Smooth muscle cell of the brain vasculature (primary cell): Measurements from ENCODE around the gene GRIN2A.

Experiments
- DNase-seq: peaks from one replicate; pipeline ENCODE4 v3.0.0-alpha.2; 2012; ENCODE audit warnings: low read depth, low spot score

GRIN2A gene

DNA sequence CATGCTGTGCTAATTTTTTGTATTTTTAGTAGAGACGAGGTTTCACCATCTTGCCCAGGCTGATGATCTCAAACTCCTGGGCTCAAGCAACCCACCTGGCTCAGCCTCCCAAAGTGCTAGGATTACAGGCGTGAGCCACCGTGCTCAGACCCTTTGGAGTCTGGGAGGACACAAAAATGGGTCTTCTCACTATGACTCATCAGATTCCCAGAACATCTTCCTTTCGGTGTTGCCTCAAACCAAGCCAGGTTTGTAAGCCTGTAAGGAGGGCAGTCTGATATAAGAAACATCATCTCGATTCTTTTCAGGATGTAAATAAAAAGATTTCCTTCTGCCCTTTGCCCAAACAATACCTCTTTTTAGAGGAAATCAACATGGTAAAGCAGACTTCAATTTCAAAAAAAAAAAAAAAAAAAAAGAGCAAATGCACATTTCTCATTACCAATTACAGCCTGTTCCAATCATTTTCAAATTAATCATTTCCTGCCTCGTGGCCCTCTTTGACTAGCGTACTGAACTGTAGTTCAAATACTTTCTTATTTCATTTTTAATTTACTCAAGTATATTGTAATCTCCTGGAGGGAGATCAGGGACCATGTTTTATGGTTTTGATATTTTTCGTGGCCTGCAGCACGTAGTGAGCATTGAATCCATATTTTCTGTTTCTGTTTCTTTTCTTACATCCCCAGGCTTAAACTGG, 409.6 kb downstream of the GRIN2A start:
- DNase-seq, result no peak

GRCh38 chr16:9766891-9767290, 415.3 kb downstream of the GRIN2A start:
- no peak for DNase-seq

DNA sequence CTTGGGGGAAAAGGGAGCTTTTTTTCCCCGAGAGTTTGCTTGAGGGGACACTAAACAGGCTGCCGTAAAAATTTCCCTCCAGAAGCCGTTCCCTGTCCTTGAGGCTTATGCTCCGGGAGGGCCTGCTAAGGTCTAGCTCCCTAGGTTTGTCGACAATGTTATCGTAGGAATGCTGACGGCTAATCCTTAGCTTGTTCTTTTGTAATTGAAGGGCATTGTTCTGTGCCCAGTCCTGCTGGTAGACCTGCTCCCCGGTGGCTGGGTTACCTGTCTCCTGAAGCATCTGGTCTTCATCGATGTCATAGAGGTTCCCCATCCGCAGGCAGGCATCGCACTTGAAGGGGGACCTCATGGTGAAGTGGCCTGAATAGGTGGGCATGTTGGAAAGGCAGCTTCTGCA, 418.7 kb downstream of the GRIN2A start:
- DNase-seq, result no peak

DNA sequence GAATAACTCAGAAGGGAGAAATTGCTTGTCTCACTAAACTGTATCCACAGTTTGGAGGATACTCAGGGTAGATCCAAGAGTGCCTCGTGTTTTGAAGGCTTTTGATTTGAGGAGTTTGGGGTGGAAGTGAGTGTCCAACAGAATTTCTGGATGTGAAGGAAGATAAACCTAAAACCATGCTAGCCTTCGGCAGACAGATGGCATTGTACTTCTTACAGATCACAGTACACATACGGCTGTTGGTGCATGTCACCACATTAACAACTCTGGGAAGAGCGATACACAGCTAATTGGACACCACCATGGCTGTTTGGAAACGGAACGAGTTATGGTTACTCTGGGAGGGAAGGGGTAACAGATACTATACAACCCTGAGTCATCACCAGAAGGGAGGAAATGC, 420.4 kb downstream of the GRIN2A start:
- DNase-seq, result no peak

- DNase-seq, result no peak
Measured at GRCh38 chr16:9757687-9758086, 424.5 kb downstream of the GRIN2A start.

DNA sequence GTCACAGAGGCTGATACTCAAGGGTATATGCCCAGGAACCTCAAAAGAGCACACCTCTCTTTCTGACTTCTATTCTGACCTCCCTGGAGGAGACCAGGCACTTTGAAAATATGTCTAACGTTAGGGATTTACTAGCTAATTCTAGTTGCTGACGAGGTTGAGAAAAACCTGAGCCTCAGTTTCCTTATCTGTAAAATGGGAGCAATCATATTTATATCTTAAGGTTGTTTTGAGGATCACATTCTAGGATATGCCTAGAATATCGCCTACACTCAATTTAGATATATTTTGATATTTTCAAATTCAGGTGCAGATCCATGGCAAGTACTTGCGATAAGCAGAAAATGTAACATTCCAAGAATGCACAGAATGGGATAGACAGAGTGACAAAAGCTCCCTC, 425.8 kb downstream of the GRIN2A start:
- DNase-seq, result no peak

DNA sequence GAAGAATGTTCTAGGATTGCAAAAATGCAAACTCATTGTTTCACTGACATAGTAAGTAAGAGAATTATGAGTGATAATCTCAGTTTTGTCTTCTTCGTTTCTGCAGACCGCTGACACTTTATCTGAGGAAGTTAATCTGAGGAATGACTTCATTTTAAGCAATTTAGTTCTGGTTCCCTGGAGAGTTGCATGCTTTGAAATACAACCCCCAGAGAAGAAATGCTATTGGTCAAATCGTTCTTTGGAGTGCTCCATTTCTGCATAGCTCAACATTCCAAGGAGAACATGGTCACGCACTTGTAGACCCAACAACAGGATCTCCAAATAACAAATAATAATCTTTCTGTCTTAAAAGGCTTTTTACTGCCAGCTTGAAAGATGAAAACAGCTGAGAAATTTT, 427.1 kb downstream of the GRIN2A start:
- DNase-seq, result no peak

GRCh38 chr16:9741776-9742175, 440.5 kb downstream of the GRIN2A start:
- DNase-seq, result no peak

DNA sequence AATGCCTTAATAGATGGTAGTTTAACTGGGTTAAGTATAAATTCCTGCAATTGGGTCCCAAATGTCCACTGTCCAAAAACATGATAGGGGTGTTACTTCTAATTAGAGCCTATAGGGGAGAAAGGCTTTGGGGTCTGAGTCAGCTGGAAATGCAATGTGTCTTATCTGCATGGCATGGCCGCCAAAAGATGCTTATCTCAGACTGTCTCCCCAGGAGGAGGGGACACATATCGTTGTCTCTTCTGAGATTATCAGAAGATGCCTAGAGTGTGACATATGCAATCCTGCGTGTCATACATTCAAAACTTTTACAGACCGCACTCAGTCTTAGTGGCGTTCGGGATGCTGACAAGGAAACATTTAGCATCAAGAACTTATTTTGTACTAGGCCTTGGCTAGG, 442.9 kb downstream of the GRIN2A start:
- no peak for DNase-seq

DNA sequence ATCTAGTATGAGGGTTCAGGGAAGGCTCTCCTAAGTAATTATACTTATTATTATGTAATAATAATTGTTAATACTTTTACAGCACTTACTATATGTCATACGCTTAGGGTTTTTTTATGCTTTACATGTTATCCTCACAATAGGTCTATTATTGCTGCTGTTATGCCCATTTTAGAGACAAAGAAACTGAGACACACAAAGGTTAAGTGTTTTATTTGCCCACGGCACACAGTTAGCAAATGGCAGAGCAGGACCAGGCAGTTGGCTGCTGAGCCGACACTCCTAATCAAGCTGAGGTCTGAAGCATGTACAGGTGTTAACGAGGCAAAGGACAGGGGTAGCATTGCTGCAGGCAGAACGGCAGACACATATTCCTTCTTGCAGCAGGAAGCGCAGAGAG, 443.5 kb downstream of the GRIN2A start:
- no peak for DNase-seq

GRCh38 chr16:9736547-9736946, 445.7 kb downstream of the GRIN2A start:
- no peak for DNase-seq

DNA sequence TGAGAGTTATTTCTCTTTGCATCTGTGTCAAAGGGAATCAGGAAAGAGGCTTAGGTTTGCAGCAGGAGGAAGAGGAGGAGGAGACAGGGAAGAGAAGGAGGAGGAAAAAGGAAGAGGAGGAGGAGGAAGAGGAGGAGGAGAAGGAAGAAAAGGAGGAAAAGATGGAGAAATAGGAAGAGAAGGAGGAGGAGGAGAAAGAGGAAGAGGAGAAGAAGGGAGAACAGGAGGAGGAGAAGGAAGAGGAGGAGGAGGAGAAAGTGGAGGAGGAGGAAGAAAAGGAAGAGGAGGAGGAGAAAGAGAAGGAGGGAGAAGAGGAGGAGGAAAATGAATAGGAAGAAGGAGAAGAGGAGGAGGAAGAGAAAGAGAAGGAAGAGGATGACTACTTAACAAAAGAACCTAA, 459.1 kb downstream of the GRIN2A start:
- DNase-seq, result no peak

DNA sequence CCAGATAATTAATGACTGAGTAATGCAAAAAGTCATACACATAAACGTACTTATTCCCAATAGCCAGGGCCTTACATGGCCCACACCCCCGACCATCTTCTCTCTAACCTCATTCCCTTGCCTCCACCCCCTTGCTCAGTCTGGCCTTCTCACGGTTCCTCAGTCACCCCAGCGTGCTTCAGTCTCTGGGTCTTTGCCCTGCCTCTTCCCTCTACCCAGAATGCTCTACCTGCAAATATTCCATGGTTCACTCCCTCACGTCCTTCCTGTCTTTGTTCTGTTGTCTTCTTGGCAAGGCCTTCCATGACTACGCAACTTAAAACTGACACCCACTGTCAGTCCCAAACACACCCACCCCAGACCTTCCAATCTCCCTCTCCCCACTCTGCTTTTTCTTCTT, 468.3 kb downstream of the GRIN2A start:
- DNase-seq, result no peak

DNA sequence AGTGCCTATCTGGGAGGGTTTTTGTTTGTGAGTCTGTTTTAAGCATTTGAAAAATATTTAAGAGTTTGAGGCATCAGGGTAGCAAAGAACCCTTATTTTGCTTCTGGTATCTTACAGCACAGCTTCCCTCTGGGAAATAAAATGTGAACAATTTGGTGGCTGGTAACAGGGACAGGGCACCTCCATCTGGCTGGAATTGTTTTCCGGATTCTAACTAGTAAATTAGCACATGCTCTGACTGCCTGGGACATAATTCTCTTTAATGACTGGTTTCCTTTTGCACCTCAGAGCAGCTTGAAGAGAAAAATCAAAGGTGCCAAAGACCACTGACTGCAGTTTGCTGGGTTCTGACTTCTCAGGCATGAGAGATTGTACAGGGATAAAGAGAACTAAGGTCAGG, 469.1 kb downstream of the GRIN2A start:
- DNase-seq, result no peak

GRCh38 chr16:9708972-9709620, 473.1 kb downstream of the GRIN2A start:
- DNase-seq, result no peak

DNA sequence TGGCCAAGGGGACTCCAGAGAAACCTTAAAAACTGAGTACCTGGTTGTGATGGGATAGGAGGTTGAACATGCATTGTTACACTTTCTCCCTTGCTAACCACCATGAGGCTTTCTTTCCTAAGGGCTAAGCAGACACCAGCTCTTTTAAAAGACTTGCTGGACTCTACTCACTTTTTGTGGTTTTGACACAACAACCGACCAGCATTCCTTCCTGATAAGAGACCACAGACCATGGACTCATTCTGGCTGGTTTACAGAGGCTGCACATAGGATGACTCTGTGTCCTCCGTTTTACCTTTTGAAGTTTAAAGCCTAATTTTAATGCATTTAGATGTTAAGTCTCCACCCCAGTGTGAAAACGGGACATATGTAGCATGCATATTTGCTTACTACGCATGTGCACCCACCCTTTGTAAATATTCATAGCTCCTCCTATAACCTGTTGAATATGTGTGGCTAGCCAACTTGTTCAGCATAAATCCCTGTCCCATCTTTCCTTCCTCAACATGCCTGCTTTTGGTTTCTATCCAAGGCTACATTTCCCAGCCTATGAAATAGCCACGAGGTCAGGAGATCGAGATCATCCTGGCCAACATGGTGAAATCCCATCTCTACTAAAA, 475.9 kb downstream of the GRIN2A start:
- DNase-seq, result no peak

GRCh38 chr16:9703731-9704130, 478.5 kb downstream of the GRIN2A start:
- DNase-seq, result no peak
